NCI-H2196 treated with DMSO at 0.1 percent for 48 hours (cell line): Measurements from ENCODE around the gene ABCG1.

ENCODE experiments used
- DNase-seq: peaks from one replicate; lab custom pipeline; 2025; ENCODE audit not compliant: unreplicated experiment; lab: John Stamatoyannopoulos, UW

Gene ABCG1

GRCh38 chr21:42214081-42214750 lies 4.7 kb upstream of the ABCG1 start:
- no peak for DNase-seq

DNA sequence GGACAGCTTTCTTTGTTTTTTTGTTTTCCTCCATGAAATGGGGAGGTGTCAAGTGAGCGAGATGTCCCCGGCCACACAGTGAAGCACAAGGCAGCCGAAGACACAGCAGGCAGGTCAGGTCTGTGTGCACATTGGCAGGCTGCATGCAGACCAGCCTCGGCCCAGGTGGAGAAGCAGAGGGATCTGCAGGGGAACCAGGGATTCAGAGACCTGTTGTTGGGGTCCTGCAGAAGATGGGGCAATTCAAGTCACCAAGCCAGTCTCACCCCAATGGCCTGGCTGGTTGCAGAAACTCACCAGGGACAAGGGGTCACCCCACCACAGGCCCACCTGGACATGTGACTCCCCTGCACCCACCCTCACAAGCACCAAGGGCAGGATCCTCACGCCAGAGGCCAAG lies 4.0 kb upstream of the ABCG1 start:
- no peak for DNase-seq

GRCh38 chr21:42215942-42216725 lies 2.8 kb upstream of the ABCG1 start:
- DNase-seq: no peak

GRCh38 chr21:42216726-42217572 lies 2.0 kb upstream of the ABCG1 start:
- DNase-seq: no peak

- DNase-seq: no peak
Observed at GRCh38 chr21:42219606-42220137, 732 bp downstream of the ABCG1 start.

GRCh38 chr21:42220138-42220701 lies 1.3 kb downstream of the ABCG1 start:
- DNase-seq: peak; percentile 70

DNA sequence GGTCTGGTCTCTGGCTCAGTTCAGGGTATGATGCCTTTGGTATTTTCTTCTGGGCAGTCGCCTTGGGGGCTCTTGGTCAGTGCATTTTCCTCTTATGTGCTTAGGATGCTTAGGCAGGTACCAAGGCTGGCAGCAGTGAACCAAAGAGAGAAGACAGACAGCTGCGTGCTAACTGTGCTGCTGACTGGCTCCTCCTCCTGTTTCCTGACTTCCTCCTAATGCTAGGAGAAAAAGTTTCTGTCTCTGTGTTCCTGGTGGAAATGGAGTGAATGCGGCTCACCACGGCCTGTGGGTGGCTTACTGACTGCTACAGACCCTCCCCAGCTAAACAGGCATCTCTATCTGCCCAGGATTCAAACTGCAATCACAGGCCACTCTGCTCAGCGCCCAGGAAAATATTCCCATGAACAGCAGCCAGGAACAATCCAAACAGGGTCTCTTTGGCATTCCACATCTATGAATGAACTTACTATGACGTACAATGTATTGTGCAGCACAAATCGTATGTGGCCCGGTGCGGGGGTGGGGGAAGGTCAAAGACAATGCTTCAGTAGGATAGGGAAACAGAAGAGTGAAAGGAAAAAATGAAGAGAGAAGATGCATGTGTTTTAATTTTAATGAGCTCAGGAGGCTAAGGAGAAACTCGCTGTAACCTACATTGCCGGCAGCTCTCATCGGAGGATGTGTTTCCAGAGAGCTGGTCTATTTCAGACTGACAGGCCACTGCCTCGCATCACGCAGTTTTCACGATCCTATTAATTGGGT lies 2.8 kb downstream of the ABCG1 start:
- DNase-seq: no peak

- no peak for DNase-seq
Observed at GRCh38 chr21:42222386-42222785, 3.4 kb downstream of the ABCG1 start.

DNA sequence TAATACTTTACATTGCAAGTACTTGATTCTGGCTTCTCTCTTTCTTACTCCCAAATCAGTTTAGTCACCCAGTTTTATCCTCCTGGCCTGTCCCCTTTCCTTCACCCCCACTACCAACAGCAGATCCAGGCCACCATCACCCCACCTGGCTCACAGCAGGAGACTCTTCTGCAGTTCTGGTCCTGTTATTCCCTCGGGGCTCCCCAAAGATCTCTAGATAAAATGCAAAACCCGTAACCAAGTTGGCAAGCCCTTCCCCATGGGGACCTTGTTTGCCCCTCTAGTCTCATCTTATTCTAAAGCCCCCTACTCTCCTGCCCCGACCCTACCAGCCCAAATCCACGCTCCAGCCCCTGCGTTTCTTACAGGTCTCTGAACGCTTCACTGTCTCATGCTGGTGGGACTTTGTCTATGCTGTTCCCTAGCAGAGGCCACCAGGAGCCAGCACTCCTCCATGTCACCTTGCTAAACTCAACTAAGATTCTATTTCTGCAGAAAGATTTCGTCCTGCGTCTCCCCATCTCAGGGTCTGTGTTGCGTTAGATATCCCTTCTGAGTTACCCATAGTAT lies 4.0 kb downstream of the ABCG1 start:
- no peak for DNase-seq

DNA sequence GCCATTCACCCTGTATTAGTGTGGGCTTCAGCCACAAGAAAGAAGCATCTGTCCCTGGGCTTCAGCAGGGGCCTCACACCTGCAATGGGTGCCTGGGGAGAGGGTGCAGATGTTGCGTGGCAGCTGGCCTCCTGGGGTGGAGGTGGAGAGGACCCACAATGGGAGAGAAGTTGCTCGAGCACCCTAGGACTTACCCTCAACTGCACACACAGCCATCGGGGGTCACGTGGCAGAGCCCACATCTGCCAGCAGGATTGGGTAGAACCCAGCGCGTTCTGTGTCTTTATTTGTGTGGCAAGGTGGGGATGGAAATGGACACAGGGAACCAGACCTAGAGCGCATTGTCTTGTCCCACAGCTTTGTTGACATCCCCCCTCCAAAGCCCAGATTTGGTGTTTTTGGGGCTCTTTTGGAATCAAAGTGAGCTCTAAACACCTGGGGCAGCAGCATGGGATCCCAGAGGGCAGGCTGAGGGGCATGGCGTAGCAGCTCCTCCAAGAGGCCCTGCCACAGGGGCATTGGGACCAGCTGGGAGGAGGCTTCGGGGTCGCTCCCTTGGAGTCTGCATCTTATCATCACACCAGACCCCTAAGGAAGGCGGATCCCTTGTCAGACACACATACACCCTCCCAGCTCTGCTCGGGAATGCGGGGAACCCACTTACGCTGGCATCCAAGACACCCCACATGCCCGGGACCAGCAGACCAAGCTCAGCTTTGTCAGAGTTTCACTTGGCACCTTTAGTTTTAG lies 5.1 kb downstream of the ABCG1 start:
- no peak for DNase-seq

GRCh38 chr21:42225042-42225441 lies 6.1 kb downstream of the ABCG1 start:
- DNase-seq: no peak

GRCh38 chr21:42225571-42226155 lies 6.7 kb downstream of the ABCG1 start:
- no peak for DNase-seq

DNA sequence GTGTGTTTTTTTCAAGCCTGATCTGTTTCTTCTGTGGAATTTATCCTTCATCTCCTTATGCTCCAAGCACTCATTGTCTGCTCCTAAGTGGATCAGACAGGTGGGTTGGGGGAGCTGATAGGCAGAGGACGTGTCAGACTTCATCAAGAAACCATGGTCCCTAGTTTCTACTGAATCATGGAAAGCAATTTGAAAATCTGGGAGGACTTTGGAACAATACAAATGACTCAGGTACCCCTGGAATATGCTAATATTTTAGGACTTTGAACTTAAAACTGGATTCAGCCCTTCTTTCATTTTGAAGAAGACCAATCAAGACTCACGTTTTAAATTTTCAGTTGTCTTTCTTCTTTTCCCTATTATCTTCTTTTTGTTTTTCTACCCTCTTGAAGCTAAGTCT lies 7.7 kb downstream of the ABCG1 start:
- DNase-seq: no peak

DNA sequence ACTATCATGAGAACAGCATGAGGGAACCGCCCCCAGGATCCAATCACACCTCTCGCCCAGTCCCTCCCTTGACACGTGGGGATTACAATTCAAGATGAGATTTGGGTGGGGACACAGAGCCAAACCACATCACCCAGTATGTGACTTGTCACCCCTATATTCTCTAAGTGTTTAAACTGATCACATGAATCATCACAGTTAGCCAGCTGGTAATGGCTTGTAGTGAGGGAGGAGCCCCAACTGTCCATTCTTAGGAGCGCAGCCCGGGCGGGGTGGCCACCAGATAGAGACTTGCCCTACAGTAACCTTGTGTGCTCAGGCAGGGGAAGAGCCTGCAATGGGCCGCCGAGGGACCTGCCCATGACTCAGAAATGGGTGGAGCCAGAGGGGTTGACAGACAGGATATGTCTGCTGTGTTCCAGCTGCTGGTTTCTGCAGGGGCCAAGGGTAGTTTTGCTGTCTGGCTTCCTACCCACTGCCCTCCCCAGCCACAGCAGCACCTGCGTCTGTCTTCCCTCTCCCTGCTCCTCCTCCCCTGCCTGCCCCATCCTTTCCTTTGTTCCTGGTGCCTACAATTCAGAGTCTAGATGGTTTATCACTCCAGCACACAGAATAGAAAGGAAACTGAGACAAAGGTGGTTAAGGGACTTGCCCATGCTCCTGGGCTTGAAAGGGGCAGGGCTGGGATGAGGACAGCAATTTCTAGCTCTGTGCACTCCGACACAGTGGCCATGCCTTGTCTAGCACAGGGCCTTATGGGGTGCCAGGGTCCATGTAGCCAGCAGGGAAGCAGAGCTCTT lies 9.2 kb downstream of the ABCG1 start:
- DNase-seq: peak; percentile 18

- no peak for DNase-seq
Observed at GRCh38 chr21:42228709-42229220, 9.8 kb downstream of the ABCG1 start.

- no peak for DNase-seq
Observed at GRCh38 chr21:42229676-42230075, 10.7 kb downstream of the ABCG1 start.

GRCh38 chr21:42230178-42230577 lies 11.2 kb downstream of the ABCG1 start:
- no peak for DNase-seq

DNA sequence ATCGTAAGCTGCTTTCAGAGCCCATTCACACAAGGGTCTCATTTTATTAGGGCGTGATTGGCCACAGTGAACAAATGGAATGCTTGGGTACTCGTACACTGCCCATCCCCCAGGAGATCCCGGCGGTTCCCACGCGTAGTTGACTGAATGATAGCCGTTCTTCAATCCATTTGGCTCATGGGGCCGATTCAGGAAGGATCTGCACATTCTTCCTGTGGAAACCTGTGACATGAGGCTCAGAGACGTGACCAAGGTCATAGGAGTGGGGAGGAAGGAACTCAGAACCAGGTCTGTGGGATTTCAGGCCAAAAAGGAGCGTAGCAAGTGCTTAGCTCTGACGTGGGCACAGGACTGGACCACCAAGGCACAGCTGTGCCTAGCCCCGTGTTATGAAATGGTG lies 11.7 kb downstream of the ABCG1 start:
- DNase-seq: no peak
